GM21529 (cell line): Measurements from ENCODE around the gene ARL10.
"Not testable (repeated sequence)": the region's sequence is repeated elsewhere in the genome, so short reads cannot be mapped to it uniquely, and the experiment has no call there.

ENCODE experiments used
- ATAC-seq: cut with Tn5 transposase; IDR thresholded peaks from one replicate; pipeline ENCODE4 v1.9.1; 2021; ENCODE audit not compliant: unreplicated experiment

Gene ARL10

DNA sequence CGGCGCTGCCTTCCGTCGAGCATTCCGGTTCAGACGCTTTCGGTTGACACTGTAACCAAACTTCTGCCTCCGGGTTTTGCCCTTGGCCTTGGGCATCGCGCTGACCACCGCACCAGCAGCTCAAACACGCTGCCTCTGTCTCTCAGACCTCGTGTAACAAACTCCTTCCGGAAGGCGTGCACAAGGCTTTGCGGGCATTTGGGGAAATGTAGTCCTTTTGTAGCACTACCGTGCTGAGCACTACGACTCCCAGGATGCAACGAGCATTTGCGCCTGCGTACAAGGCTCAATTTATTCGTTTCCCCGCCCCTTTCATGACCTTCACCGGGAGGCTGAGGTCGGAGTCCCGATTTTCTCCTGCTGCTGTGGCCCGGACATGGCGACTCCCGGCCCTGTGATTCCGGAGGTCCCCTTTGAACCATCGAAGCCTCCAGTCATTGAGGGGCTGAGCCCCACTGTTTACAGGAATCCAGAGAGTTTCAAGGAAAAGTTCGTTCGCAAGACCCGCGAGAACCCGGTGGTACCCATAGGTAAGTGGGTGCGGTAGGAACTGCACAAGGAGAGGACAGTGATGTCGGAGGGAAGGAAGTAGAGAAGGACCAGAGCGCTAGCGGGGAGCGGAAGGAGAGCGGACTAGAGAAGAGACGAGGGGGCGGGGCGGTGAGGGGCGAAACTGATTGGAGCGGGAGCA lies 23.3 kb downstream of the ARL10 start, which contains the start of the genes HIGD2A and NOP16:
Gene HIGD2A (plus strand): TSS at position 308 of the 691 bp plus-strand sequence. CDS start 69 bp downstream, at position 377.
Gene NOP16 (minus strand): TSS at position 155 of the 691 bp plus-strand sequence. CDS start 59 bp downstream, at position 96.
- peak; percentile 85 for ATAC-seq

DNA sequence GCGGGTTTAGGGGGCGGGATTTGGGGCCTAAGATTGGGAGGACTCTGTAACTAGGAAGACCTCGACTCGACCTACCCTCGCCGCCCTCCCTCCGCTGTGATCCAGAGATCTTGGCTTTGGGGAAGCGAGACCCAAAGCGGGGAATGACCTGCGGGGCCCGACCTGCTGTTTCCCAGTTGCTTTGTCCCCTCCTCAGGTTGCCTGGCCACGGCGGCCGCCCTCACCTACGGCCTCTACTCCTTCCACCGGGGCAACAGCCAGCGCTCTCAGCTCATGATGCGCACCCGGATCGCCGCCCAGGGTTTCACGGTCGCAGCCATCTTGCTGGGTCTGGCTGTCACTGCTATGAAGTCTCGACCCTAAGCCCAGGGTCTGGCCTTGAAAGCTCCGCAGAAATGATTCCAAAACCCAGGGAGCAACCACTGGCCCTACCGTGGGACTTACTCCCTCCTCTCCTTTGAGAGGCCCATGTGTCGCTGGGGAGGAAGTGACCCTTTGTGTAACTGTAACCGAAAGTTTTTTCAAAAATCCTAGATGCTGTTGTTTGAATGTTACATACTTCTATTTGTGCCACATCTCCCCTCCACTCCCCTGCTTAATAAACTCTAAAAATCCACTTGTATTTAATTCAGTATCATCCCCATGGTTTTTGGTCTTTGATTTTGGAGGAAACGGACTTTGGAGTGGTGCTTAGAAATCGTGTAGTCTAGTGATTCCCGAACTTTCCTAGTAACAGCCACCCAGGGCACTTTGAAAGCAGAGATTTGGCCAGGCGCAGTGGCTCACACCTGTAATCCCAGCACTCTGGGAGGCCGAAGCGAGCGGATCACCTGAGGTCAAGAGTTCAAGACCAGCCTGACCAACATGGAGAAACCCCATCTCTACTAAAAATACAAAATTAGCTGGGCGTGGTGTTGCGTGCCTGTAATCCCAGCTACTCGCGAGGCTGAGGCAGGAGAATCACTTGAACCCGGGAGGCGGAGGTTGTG lies 24.1 kb downstream of the ARL10 start:
- ATAC-seq: peak; percentile 29

DNA sequence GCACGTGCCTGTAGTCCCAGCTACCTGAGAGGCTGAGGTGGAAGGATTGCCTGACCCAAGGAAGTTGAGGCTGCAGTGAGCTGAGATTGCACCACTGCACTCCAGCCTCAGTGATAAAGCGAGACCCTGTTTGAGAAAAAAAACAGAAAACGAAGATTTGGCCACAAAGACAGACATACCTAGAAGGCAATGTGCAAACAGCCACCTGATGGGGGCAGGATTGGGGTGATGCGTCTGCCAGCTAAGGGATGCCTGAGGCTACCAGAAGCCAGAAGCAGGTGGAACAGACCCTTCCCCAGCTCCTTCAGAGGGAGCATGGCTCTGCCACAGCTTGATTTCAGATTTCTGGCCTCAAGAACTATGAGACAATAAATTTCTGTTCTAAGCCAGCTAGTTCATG lies 26.2 kb downstream of the ARL10 start:
- no peak for ATAC-seq

DNA sequence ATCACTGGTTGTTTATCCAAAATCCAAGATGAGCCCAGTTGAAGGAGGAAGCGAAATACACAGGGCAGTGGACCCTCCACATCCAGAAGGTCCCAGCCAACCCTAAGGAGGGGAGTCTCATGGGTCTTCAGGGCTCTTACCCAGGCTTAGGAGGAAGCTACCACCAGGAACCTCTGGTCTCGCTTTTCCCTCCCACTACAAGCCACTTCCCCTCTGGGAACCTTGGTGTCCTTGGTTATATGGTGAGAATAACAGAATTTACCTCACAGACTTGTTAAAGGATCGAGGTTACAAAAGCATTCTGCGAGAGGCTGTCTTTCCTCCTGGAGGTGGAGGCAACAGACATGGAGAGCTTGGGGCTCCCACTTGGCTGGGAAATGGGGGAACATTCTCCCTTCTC lies 26.7 kb downstream of the ARL10 start:
- no peak for ATAC-seq

DNA sequence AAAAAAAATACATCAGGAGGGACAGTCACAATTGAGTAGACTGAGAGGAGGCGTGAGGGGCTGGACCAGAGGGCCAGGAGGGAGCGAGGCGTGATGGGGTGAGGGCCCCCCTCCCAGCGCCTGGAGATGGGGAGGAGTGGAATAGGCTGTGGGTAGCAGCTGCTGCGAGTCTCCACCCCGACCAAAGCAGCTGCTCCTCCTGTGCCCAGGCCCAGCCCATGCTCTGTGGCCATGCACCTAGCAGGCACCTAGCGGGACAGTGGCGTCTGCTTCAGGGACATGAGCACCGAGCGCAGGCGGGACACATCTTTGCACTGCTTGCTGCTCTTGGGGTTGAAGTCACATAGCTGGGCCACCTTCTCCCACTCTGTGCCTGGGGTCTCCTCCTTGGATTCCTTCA lies 27.2 kb downstream of the ARL10 start:
- no peak for ATAC-seq

DNA sequence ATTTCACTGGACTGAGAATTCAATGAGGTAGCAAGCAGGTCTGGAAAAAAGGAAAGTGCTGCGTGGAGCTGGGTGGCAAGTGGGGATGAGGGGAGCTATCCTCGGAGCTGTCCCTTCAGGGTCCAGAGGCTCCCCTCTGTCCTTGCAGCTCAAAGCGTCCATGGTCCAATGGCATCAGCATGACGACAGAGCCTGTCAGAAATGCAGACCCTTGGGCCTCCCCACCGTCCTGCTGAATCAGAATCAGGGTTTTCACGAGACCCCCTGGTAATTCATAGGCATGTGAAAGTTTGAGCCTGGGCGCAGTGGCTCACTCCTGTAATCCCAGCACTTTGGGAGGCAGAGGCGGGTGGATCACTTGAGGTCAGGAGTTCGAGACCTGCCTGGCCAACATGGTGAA lies 28.8 kb downstream of the ARL10 start:
- ATAC-seq: no peak

DNA sequence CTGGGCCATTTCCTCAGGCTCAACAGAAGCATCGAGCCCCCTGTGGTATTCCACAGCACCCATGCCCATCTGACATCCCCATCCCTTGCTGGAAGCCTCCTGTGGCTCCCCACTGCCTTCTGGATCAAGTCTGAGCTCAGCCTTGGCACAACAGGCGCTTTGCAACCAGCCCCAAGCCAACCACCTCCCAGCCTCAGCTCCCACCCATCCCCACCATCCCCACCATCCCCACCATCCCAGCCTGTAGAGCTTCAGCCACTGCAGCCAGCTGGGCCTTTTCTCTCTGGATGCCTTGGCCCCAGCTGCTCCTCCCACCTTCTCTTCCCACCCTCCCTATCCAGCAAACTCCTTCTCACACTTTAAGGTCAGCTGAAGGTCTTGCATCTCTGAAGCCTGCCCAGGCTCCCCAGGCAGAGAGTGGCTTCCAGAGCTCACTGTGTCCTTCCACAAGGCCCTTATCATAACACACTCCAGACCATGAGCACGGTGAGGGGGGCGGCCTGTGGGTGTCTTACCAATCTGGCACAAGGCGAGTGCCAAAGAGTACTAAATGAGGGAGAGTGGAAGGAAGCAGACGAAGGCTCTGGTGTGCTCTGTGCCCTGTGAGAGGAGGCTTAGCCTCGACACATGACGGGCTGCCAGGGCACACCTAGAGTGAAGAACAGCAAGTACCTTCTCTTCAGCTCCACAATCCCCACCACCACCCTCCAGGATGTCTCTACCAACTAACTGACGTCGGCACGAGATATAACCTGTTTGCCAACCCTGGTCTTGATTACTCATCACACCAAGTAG lies 29.8 kb downstream of the ARL10 start:
- no peak for ATAC-seq

DNA sequence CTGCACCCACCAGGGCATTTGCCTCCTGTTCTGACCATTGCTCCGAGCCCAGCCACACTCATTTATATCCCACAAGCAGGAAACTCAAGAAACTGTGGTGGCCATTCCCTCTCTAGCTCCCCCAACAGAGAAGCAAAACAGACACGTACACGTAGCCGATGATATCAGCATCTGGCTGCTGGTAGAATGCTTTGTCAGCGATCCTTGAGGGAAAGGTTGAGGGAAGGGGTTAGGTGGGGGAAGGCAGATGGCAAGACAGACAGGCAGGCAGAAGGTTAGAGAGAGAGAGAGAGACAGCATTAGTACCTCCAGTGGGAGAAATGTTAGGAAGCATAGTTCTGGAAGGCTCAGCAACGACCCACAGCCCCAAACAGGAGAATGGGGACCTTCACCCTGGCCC lies 31.0 kb downstream of the ARL10 start:
- no peak for ATAC-seq

DNA sequence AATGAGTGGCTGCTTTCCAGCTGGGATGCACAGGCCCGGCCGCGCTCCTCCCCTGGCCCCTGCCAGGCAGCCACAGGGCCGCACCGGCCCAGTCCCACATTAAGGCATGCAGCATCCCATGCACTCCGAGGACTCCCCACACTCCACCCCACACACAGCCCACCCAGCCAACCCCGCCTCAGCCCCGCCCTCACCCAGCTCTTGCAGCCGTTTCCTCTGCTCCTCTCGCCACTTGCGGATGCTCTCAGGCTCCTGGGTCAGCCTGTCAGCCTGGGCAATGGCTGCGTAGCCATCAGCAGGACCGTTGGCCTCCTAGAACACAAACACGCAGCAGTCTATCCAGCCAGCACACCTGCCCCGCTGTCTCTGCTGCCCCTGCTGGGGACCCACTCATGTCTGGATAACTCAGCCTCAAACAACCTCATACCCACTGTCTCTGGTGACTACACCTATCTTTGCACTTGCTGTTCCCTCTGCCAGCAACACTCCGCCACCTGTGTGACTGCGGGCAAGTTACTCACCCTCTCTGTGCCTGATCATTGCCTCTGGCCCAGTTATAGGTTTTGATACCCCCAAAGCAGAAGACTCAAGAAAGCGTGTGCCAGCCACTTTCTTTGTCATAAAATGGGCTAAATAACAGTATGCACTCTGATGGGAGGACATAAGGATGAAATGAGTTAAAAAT lies 32.6 kb downstream of the ARL10 start:
- ATAC-seq: no peak

DNA sequence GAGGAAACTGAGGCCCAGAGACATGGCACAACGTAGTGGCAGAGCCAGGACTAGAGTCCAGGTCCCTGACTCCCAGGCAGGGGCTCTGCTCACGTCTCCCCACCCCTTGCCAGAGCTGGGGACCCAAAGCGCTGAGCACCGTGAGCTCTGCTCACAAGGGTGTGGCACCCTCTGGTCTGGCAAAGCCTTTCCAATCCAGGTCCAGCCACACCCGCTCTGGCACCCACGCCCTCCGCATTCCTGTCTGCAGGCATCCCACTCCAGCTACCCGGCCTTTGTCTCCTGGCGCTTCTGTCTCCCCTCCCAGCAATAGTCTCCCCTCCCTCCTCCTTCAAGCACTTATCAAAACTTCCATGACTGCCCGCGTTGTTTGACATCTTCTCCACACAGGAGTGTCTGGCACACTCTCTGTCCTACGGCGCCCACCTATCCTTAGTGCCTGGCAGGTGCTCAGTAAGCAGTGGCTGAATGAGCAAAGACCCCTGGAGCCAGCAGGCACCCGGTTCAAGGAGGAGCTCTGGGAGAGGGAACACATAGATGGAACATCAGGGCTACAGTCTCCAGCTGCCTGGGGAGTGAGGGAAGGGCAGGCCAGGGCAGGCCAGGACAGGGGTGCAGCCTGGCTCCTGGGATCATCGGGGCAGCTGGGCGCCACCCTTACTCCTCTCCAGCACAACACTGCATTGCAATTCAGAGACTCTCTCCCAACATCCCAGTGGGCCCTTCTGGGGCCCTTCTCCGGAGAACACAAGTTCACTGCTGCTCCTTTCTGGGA lies 35.3 kb downstream of the ARL10 start:
- ATAC-seq: no peak

DNA sequence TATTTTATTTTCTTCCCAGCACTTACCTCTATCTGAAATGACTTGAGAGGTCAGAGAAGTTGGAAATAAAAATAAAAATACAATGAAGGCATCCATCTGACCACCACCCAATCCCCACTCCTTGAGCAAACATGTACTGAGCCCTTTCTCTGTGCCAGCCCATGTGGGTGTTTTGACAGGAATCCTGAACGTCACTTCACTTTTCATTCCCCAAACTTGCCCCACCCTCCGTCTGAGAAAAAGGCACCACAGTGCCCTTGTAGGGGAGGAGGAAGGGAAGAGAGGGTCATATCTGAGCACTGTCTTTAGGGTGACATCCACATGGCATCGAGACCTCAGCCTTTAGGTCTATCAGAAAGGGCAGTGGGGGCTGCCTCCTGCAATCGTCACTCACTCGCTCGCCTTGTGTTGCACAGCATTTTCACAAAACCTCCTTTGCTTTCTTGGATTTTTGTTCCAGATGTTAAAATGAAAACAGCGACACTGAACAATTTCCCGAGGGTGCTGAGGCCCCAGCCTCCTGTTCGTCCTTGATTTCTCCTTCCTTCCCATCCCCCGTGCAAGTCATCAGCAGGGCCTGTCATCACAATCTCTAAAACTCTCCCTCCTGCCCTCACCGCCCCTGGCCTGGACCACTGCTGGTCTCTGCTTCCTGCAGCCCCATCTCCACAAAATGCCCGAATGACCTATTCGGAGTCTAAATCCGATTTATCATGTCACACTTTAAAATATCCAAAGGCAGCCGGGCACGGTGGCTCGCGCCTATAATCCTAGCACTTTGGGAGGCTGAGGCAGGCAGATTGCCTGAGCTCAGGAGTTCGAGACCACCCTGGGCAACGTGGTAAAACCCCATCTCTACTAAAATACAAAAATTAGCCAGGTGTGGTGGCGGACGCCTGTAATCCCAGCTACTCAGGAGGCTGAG lies 36.3 kb downstream of the ARL10 start:
- ATAC-seq: no peak

DNA sequence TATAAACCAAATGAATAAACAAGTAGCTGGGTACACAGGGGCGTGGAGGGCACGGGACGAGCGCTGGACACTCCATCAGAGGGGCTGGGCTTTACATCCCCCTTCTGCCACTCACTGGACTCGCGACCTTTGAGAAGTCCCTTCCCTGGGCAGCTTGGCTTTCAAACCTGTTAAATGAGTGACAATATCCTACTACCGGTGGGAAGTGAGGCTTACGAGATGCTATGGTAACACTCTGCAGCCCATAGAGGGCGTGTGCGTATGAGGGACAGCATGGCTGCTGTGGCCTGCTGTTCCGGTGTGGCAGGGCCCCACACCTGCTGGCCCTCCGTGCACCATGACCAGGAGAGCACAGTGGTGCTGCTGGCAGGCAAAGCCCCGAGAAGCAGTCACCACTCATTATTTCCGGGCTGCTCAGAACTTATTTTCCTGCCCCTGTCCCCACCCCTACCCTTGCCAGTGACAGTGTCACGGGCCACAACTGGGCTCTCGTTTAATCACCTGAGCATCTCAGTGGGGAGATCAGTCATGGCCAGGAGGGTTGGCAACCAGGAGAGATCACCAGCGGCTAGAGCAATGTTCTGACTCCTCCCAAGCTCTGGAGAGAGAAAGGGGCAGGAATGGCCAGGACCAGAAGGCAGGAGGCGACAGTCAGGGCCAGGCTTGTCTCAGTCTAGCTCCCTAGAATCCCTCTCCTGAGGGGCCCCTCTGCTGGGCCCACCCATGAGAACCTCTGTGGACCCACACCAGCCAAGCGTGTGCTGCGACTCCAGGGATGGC lies 40.6 kb downstream of the ARL10 start:
- ATAC-seq: no peak

DNA sequence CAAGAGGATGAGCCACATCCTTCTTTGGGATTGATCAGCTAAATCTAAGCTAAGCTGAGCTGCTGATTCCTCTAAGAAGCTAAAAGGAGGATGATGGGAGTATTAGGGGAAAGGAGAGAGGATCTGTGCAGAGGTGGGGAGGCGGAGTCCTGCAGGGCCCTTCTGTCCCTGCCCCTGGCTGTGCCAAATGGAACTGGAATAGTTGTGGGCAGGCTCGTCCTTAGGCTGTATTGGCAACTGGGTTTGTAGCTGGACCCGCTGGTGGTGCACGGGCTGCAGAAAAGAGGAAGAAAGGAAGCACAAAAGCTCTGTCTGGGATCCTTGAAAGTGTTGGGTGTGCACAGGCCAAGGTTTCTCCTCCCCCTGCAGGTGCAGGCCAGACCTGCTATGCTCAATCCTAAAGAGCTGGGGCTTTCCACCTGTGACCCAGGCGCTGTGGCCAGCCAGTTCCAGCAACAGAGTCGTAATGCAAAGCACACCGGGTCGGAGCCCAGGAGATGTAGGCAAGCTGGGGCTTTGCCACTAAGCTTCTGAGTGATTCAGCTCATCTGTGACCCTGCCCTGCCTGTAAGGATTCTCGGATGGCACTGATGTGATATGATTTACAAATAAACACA lies 41.3 kb downstream of the ARL10 start:
- ATAC-seq: no peak

DNA sequence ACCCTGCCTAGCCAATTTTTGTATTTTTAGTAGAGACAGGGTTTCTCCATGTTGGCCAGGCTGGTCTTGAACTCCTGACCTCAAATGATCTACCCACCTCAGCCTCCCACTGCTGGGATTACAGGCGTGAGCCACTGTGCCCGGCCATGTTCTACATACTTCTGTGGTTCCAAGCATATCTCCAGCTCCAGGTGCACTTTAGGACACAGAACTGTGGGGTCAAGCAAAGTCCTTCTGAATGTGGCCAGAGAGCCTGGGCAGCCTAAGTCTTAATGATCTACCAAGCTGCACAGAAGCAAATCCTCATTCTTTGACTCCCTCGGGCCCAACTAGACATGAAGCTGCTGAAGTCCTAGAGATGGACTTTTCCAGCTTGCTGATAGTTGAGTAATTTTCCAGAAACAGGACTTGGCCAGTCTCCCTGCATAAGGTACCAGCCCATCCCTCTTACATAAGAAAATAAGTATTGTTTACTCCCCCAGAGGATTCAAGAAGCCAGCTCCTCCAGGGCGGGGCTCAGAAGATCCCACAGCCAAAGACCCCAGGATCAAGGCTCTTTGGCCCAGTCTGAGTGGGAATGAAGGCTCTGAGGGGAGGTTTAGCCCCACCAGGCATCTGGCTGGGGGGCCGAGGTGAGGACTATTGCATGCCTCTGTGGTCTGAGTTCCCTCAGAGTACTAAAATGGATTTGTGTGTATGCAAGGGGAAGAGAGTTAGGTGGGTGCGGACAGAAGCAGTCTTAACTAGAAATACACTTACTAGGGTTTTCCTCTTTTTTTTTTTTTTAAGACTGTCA lies 42.4 kb downstream of the ARL10 start:
- ATAC-seq: no peak

DNA sequence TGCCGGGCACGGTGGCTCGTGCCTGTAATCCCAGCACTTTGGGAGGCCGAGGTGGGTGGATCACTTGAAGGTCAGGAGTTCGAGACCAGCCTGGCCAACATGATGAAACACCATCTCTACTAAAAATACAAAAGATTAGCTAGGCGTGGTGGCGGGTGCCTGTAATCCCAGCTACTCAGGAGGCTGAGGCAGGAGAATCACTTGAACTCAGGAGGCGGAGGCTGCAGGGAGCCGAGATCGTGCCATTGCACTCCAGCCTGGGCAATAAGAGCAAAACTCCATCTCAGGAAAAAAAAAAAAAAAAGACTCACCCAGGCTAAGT lies 42.9 kb downstream of the ARL10 start:
- not testable (repeated sequence) for ATAC-seq

DNA sequence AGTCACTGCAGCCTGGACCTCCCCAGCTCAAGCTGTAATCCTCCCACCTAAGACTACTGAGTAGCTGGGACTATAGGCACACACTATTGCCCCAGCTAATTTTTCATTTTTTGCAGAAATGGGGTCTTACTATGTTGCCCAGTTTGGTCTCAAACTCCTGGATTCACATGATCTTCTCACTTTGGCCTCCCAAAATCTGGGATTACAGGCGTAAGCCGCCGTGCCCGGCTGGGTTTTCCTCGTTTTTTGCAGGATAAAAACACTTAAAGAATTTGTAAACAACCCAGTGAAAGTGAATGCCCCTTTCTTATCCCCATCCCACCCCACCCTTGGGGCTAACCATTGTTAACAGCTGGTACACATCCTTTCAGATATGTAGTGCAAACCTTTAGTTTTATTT lies 43.3 kb downstream of the ARL10 start:
- ATAC-seq: no peak

DNA sequence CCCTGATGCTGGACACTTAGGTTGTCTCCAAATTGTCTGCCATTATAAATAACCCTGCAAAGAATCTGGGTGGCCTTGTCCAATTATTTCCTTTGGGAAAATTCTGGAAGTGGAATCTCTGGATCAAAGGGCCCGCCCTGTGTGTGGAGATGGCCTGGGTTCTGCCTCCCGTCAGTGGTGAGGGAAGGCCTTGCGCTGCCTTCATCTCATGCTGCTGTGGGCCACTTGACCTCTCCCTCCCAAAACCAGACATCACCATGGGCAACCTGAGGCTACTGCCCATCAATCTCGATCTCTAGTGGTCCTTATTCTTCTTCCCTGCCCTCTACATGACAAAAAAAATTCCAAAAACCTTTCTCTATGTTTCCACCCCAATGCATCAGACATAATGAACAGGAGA lies 44.5 kb downstream of the ARL10 start:
- ATAC-seq: no peak
